ENCODE measurements around the gene ERICH2.

DNA sequence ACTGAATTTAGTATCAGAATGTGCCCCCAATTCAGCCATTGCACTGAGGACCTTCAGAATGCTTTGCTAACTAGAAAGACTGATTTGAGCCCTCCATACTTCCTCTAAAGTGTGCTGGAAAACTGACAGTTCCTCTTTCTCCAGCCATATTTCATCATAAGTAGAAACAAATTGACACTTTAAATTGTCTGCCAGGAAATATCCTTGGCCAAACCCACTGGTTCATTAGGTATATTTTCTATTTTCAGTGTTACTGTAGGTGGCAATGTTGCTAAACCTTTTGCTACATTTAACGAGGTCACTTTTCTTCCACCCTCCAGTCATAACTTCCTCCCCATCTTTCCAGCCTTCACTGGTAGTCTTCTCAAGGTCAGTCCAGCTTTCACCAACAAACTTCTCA is 33.5 kb upstream of the ERICH2 start:
- TF ChIP-seq GATA3 (IDR thresholded peaks at IDR 0.05; ENCODE audit: low read depth, low read length) (no peak), GATA2 (IDR thresholded peaks at IDR 0.05; ENCODE audit: low read depth, low read length) (no peak)

Data from SH-SY5Y (cell line).